Measurements from ENCODE around the gene NMRK1. TPM values are rescaled to one million over a fixed set of nuclear protein-coding genes. Genes with fewer than 3 reads are reported as not detected.

NMRK1 gene
- total and polyA plus RNA-seq, 7 donors = 10.6 to 33.1 (median 23.3) TPM

DNA sequence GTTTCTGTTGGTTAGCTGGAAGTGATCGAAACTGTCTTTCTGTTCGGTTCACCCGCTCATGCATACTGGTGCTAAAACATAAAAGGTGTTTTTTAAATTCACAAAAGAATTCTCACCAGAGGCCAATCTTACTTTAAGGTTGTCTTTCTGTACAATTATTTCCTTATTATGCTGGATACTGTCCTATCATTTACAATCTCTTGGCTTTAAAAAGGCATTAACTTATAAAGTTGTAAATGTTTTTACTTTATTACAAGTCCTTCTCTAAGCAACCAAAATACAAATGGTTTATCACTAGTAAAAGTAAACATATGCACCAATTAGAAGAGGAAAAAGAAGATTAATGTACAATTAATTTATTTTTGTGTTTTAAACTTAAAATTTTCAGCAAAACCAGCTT lies 70.6 kb downstream of the NMRK1 start:
- ATAC-seq (no peak), DNase-seq (no peak)
- Histone ChIP-seq H3K27ac (no peak overlapping the region), H3K4me3 (no peak overlapping the region), H3K36me3 (ENCODE audit: insufficient read depth in 1 of 2, low read depth in 1 of 2) (peaks cover 0 to 27% of the 10 kb centered on the region in 2 donors), H3K27me3 (ENCODE audit: insufficient read depth in 3 of 3, low read length in 2 of 3) (no peaks in the 10 kb centered on the region), H3K9me3 (no peaks in the 10 kb centered on the region), H3K4me1 (no peaks in the 10 kb centered on the region)
- WGBS, 3 donors = 88 to 96% (median 93%) methylated on average over 3 of the region's 3 CpGs
- intact Hi-C loops (cut with DNase I) = no loop called here
- TF ChIP-seq, protein P1, sequence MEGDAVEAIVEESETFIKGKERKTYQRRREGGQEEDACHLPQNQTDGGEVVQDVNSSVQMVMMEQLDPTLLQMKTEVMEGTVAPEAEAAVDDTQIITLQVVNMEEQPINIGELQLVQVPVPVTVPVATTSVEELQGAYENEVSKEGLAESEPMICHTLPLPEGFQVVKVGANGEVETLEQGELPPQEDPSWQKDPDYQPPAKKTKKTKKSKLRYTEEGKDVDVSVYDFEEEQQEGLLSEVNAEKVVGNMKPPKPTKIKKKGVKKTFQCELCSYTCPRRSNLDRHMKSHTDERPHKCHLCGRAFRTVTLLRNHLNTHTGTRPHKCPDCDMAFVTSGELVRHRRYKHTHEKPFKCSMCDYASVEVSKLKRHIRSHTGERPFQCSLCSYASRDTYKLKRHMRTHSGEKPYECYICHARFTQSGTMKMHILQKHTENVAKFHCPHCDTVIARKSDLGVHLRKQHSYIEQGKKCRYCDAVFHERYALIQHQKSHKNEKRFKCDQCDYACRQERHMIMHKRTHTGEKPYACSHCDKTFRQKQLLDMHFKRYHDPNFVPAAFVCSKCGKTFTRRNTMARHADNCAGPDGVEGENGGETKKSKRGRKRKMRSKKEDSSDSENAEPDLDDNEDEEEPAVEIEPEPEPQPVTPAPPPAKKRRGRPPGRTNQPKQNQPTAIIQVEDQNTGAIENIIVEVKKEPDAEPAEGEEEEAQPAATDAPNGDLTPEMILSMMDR (IDR thresholded peaks at IDR 0.05) = no peak

DNA sequence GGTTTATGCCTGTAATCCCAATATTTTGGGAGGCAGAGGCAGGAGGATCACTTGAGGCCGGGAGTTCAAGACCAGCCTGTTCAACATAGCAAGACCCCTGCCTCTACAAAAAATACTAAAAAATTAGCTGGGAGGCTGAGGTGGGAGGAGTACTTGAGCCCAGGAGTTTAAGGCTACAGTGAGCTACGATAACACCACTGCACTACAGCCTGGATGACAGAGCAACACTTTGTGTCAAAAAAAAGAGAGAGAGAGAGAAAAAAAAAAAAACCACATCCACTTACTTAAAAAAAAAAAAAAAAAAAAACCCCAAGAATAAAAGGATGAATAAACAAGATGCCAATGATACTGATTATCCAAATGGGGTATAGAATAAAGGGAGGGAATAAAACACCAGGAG lies 74.2 kb downstream of the NMRK1 start:
- DNase-seq (no peak), ATAC-seq (no peak)
- TF ChIP-seq, protein P1 (IDR thresholded peaks at IDR 0.05) = no peak
- intact Hi-C loops (cut with DNase I) = no loop called here
- Histone ChIP-seq H3K4me3 (no peak overlapping the region), H3K9me3 (no peaks in the 10 kb centered on the region), H3K4me1 (no peaks in the 10 kb centered on the region), H3K27ac (no peak overlapping the region), H3K36me3 (ENCODE audit: insufficient read depth in 1 of 2, low read depth in 1 of 2) (peaks cover 2 to 32% of the 10 kb centered on the region in 2 donors), H3K27me3 (ENCODE audit: insufficient read depth in 3 of 3, low read length in 2 of 3) (no peaks in the 10 kb centered on the region)
- 86 to 96% (median 87%) methylated on average over 2 of the region's 2 CpGs for WGBS, 3 donors

Other genes starting within 250 kb of the NMRK1 start
- under 1 TPM in 3 of 4 donors, not detected in 1; 0.12 to 0.27 (median 0.17) TPM for gene TRPM6, start 200.2 kb downstream of the NMRK1 start, total RNA-seq
- gene TRPM6, start 200.2 kb downstream of the NMRK1 start, polyA plus RNA-seq = under 1 TPM; 0.04 to 0.12 (median 0.08) TPM
- gene C9orf40, start 135.2 kb downstream of the NMRK1 start, total RNA-seq = 1 to 10 TPM; 1.9 to 4.6 (median 2.5) TPM
- 1 to 10 TPM; 2.5 to 7.9 (median 4.2) TPM for gene C9orf40, start 135.2 kb downstream of the NMRK1 start, polyA plus RNA-seq
- 10 to 100 TPM in 3 of 4 donors, 1 to 10 TPM in 1; 8.6 to 16.6 (median 12.6) TPM for gene CARNMT1, start 59.9 kb downstream of the NMRK1 start, total RNA-seq
- 1 to 10 TPM; 3.9 to 7.6 (median 4.4) TPM for gene CARNMT1, start 59.9 kb downstream of the NMRK1 start, polyA plus RNA-seq
- 10 to 100 TPM in 2 of 4 donors, 1 to 10 TPM in 2; 7.1 to 11.0 (median 9.7) TPM for gene OSTF1, start 359 bp upstream of the NMRK1 start, total RNA-seq
- 10 to 100 TPM in 2 of 3 donors, 1 to 10 TPM in 1; 9.0 to 19.2 (median 12.4) TPM for gene OSTF1, start 359 bp upstream of the NMRK1 start, polyA plus RNA-seq

All from psoas muscle (tissue), 8 donors.